HG03097 (cell line): ENCODE results near the gene GLS2.
"Not testable (repeated sequence)": the region's sequence is repeated elsewhere in the genome, so short reads cannot be mapped to it uniquely, and the experiment has no call there.

Source experiments
- ATAC-seq: cut with Tn5 transposase; IDR thresholded peaks from one replicate; pipeline ENCODE4 v1.9.1; 2021; ENCODE audit not compliant: unreplicated experiment, low FRiP score

Gene GLS2

GRCh38 chr12:56493409-56494105 is 5.6 kb upstream of the GLS2 start:
- ATAC-seq: not testable (repeated sequence)

DNA sequence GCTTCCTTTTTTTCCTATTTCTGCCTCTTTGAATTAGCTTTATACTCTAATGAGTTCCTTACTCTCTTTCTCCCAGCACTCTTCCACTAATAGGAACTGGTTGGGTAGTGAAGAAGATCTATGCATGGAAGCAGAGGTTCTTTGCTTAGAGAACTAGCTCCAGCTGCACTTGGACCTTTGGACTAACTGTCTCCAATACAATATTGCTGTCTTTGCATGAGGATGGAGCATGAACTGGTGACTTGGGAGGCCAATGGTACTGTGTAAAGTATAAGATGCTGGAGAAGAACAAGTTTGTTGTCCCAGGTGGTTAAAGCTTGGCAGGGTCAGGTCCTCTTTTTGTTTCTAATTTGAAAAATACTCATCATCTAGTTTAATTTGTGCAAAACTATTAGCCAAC is 2.4 kb upstream of the GLS2 start:
- no peak for ATAC-seq

DNA sequence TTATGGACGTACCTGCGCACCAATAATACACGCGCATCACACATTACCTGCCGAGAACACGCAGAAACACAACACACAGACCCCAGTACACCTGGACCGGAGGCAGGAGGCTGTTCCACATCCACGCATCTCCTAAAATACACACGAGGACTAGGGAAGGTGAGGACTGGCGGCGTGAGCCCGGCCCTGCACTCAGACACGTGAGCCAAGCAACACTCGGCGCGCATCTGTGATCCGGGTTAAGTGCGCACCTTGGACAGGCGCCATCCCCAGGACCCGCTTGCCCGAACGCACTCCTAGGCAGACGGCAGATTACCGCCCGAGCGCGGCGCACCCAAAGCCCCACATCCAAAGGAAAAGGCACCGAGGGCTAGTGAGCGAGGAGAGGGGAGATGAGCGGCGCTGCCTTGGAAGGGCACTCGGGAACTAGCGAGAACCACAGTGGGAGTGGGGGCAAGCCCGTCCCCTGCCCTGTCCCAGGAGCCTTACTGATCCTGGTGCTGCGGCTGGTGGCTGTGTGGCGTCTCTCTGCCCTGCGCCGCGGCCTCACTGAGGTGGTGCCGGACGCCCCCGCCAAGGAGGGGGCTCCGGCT is 417 bp downstream of the GLS2 start:
- no peak for ATAC-seq

DNA sequence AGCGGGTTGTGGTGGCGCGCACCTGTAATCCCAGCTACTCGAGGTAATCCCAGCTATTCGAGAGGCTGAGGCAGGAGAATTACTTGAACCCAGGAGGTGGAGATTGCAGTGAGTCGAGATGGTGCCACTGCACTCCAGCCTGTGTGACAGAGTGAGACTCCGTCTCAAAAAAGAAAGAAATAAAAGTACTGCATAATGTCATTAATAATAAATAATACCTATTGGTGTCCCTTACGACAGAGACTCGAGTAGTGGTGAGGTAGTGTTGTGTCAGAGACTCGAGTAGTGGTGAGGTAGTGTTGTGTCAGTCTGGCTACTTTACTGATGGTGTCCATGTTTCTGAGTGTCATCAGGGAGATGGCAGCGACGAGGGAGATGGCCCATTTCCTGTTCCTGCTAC is 1.3 kb downstream of the GLS2 start:
- no peak for ATAC-seq

GRCh38 chr12:56484566-56484965 is 3.4 kb downstream of the GLS2 start:
- no peak for ATAC-seq

DNA sequence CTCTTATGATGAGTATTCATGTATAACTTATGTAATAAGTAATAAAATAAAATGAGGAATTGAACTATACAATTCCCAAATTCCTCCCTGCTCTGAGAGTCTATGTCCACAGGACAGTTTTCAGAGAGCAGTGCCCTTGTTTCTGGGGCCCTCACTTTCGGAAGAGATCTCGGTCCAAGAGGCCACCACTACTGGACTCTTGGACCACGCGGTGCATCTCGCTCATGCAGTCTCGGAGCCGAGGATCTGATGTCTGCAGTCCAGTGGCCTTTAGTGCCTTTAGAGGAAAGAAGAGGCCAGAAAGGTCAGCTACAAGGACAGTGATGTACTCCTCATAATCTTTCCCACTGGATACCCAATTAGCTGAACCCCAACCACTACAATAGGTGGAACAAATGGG is 8.3 kb downstream of the GLS2 start:
- ATAC-seq: no peak

DNA sequence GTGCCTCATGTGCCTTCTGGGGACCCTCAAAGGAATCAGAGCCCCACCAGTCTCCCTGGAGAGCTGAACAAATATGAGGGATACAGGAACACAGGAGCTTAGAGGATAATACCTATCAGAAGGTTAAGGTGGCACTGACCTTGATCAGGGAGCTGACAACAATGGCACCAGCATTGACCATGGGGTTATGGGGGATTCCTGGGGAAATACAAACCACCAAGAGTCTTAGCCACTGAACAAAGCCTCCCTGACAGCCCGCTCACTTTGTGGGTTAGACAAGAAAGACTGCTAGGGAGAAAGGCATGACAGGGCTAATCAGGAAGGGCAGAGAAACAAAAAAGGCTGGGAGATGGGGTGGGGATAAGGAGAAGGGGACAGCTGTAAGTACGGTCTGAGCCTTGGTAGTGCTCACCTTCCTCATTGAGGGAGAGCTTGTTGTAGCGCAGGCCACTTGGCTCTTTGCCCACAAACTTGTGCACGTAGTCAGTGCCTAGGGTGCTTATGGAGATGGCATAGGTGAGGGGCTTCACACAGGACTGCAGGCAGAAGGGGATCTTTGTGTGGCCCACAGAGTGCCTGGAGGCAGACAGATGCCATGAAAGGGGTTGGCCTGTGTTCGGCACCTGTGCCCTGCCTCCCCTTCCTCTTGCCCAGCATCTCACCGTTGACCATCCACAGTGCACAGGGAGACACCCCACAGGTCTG is 10.3 kb downstream of the GLS2 start:
- ATAC-seq: no peak

- ATAC-seq: no peak
Observed at GRCh38 chr12:56476972-56477432, 11.0 kb downstream of the GLS2 start.

DNA sequence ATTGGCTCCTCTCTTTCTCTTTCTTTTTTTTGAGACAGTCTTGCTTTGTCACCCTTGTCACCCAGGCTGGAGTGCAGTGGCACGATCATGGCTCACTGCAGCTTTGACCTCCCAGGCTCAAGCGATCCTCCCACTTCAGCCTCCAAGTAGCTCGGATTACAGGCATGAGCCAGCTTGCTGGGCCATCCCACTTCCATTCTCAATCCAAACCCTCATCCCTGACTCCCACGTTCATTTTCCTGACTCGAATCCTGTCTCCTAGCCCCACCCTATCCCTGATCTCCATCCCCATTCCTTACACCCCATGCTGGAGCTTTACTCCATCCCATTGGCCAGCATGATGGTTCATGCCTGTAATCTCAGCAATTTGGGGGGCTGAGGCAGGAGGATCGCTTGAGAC is 11.8 kb downstream of the GLS2 start:
- ATAC-seq: no peak

GRCh38 chr12:56474389-56474788 is 13.6 kb downstream of the GLS2 start:
- ATAC-seq: no peak

- no peak for ATAC-seq
Observed at GRCh38 chr12:56469007-56469930, 18.7 kb downstream of the GLS2 start.

DNA sequence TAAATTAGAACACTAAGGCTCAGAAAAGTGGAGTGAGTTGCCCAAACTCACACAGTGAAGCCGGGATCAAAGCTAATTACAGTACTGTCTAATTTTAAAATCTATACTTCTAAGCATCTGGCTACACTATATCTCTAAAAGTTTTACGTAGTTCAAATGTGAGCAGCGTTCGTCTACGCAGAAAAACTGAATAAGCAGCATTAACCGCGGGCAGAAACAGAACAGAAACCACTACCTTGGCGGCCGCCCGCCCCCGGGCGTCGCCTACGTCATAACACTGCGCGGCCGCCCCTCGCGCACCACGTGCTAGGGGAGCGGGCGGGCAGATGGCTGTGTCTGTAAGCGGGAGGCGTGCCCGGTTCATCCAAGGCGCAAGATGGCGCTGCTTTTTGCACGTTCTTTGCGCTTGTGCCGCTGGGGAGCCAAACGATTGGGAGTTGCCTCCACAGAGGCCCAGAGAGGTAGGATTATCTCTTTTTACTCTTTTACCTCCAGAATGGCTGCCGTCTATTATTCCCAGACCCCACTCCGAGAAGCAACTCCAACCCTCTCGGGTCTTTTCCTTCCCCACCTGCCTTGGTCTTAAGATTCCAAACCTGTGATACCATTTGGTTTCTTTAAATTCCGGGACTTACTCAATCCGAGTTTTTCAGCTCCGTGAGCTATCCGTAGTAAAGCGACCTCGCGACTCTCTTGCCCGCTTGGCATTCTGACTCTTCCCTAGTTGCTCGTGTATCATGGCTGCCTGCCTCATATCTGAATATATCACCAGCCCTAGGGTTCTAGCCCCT is 19.6 kb downstream of the GLS2 start, which contains the start of gene SPRYD4:
Gene SPRYD4, plus strand, starts transcription at position 363 of the 791 bp plus-strand sequence. Its CDS starts 14 bp downstream, at position 377.
- ATAC-seq: peak; percentile 84

- no peak for ATAC-seq
Observed at GRCh38 chr12:56462565-56462964, 25.4 kb downstream of the GLS2 start.

DNA sequence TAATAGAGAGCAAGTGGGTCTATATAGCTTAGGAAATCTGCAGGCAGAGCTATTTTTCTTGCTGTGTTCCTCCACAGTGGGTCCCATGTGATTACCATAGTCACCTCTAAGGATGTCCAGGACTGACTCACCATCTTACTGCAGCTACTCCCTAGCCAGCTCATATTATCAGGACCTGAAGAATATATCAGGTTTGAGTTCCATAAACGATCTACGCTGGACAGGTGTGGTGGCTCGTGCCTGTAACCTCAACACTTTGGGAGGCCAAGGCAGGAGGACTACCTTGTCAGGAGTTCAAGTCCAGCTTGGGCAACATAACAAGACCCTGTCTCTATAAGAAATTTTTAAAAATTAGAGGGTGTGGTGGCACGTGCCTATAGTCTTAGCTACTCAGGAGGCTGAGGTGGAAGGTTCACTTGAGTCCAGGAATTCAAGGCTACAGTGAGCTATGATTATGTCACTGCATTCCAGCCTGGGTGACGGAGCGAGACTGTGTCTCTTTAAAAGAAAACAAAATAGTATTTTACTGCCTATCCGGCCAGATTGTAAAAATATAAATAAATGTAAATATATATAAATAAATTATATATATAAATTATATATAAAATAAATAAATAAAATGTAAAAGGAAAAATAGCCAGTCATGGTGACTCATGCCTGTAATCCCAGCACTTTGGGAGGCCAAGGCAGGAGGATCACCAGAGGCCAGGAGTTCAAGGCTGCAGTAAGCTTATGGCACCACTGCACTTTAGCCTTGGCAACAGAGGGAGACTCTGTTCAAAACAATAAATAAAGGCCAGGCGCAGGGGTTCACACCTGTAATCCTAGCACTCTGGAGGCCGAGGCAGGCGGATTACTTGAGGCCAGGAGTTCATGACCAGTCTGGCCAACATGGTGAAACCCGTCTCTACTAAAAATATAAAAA is 26.5 kb downstream of the GLS2 start:
- ATAC-seq: no peak

GRCh38 chr12:56457817-56458216 is 30.1 kb downstream of the GLS2 start:
- ATAC-seq: no peak

GRCh38 chr12:56454557-56454956 is 33.4 kb downstream of the GLS2 start, which contains the start of gene MIP:
Gene MIP, minus strand, starts transcription at chr12:56454657. Its CDS starts 44 bp downstream, at chr12:56454613.
- no peak for ATAC-seq

DNA sequence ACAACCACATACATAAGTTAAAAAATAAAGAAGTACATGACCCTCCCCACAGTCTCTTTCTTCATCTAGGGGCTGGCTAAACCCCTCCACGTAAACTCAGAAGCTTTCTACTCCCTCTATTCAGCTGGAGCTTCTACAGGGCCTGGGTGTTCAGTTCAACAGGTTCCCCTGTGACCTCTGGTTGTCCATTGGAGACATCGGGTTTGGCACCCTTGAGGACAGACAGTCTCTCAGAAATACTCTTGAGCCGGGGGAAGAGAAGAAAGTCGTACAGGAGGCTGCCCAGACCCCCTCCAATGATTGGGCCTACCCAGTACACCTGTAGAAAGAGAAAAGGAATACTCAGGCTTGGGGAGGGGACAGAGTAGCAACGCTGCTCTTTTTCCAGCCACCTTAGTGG is 36.8 kb downstream of the GLS2 start:
- ATAC-seq: no peak

GRCh38 chr12:56450241-56450640 is 37.7 kb downstream of the GLS2 start:
- no peak for ATAC-seq

DNA sequence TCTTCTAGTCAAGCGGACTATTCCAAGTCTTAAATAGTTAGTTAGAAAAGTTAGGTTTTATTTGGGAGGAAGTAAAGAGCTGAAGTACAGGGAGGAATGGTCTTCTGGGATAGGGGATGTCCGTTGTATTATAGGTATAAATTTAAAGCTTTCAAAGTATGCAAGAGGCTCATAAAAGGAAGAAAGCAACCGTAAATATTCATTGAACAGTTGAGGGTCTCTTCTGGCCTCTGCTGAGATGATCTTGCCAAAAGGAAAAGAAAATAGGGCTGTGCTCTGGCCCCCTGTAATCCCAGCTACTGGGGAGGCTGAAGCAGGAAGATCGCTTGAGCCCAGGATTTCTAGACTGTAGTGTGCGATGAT is 38.4 kb downstream of the GLS2 start:
- ATAC-seq: no peak
